Stimulated activated CD4-positive, alpha-beta T cell treated with anti-CD3 and anti-CD28 coated beads, Interleukin-12 subunit alpha, Interleukin-12 subunit beta, amount 100 ng/mL, for 48 hours (primary cell): ENCODE measurements around the gene UBR4.

ENCODE experiments used
- DNase-seq, 3 donors: peaks; one replicate each; pipeline ENCODE4 v3.0.0-alpha.2; 2020; ENCODE audit warnings: low read depth in 2 of 3, low spot score in 1 of 3

The UBR4 gene

GRCh38 chr1:19073311-19074186, 136.5 kb downstream of the UBR4 start:
- no peak for DNase-seq

- DNase-seq = no peak
Observed at GRCh38 chr1:19072285-19072981, 137.6 kb downstream of the UBR4 start.

- no peak for DNase-seq
Observed at GRCh38 chr1:19071674-19072281, 138.3 kb downstream of the UBR4 start.

DNA sequence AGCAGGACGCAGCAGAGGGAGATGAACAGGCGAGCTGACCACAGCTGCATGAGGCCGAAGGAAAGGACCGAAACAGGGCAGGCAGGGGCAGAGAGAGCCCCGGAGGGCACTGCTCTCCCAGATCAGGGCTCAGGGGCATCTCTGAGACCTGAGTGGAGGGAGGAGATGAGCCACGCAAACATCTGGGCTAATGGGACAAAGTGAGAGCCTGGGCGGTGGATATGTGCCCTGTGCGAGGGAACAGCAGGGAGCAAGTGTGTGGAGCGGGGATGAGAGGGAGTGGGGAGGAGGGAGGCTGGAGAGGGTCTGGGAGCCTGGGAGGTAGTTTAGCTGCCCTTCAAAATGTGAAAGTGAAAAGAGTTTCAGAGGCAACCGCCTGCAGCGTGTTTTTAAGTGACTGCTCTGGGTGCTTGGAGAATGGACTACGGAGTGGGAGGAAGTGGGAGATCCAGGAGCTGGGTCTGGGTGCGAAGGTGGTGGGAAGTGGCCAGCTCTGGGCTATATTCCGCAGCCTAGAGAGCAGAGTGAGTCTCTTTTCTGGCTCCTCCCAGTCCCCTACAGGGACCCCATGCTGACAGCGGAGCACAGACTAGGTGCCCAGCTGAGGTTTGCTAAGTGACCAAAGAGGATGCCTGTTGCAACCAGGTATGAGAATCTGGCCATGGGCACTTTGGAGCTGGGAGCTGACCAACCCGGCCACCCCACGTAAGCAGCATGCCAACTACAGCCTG, 139.0 kb downstream of the UBR4 start:
- no peak for DNase-seq

GRCh38 chr1:19070197-19070651, 139.8 kb downstream of the UBR4 start:
- no peak for DNase-seq

- no peak for DNase-seq
Observed at GRCh38 chr1:19068639-19069276, 141.3 kb downstream of the UBR4 start.

- DNase-seq = no peak
Observed at GRCh38 chr1:19067912-19068638, 142.0 kb downstream of the UBR4 start.

DNA sequence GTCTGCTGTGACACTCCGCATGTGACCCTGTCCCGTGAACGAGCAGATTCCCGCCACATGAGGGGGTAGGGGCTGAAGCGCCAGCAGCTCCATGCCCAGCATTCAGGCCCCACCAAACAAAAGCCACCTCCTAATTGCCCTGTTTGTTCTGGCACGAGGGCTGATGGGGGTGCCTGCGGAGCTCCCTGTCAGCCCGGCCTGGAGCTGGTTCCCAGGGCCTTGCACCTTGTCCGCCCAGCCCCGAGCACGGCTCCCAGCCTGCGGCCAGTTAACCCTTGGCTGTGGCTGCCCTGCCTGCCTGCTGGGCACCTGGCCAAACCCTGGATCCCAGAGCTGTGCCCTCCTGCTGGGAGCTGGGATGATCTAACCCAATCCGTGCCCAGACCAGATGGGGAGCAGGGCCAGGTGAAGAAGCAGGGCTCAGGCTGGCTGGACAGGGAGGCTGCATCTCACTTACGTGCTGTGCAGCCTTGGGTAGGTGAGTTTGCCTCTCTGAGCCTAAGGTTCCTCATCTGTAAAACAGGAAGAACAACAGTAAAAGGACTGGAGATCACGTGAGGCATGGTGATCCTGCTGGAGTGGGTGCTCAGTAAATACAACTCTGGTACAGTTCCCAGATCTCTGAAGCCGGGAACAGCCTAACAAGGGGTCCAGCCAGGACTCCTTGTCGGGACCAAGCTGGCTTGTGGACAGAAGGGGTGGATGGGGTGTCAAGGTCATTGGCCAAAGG, 142.7 kb downstream of the UBR4 start:
- DNase-seq = no peak

DNA sequence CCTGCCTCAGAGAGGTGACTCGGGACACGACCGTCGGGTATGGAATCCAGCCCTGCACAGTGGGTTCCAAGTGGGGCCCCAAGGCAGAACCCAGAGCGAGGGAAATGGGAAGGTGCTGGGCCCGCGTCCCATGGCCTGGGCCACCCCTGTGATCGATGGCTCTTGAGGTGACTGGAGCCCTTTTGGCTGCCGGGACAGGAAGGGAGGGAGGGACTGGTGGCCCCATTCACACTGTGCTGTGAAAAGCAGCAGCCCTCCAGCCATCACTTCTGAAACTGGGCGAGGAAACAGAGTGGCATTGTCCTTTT, 143.2 kb downstream of the UBR4 start:
- DNase-seq = no peak

GRCh38 chr1:19066248-19066873, 143.7 kb downstream of the UBR4 start:
- DNase-seq = no peak

DNA sequence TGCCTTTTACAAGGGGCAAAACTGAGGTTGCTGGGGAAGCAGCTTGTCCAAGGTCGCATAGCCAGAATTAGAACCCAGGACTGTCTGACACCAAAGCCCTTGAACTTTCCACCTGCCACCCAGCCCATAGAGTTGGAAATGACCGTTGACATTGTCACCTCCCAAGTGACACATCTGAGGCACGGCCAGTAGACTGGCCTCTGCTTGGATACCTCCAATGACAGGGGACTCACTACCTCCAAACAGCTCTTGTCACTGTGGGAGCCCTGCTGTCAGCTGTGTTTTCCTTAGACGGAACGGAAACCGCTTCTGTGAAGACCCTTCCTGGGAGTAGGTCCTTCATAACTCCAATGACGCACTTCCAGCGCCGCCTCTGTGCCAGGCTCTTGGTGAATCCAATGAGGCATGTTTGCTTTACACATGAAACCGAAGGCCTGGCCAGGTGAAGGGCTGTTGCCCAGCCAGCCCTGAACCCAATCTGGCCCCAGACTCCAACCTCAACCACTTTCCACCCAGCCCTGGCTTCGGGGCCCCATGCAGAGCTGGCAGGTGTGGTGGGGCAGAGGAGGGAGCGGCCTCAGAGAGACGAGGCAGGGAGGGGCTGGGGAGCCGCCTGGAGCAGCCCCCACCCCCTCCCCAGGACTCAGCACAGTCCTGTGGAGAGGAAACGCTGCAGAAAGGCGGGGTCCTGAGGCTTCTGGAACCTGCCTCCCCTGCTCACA, 144.4 kb downstream of the UBR4 start:
- no peak for DNase-seq

- no peak for DNase-seq
Observed at GRCh38 chr1:19064906-19065450, 145.1 kb downstream of the UBR4 start.

DNA sequence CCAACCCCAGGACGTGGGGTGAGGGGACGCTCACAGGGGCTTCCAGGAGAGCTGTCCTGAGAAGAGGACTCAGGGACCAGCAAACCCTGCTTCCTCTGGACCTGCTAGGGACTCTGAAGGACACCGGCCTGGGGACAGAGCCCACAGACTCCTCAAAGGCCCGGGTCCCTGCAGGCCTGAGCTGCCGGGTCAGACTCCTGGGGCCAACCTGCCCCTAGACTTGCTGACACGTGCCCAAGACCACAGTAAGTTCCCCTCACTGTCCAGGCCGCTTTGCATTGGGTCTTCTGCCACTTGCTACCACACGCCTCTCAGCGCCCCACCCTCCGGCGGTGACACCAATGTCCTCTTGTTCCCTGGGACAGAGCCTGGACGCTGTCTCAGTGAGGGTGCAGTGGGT, 146.9 kb downstream of the UBR4 start:
- no peak for DNase-seq

GRCh38 chr1:19062258-19063029, 147.6 kb downstream of the UBR4 start:
- no peak for DNase-seq

DNA sequence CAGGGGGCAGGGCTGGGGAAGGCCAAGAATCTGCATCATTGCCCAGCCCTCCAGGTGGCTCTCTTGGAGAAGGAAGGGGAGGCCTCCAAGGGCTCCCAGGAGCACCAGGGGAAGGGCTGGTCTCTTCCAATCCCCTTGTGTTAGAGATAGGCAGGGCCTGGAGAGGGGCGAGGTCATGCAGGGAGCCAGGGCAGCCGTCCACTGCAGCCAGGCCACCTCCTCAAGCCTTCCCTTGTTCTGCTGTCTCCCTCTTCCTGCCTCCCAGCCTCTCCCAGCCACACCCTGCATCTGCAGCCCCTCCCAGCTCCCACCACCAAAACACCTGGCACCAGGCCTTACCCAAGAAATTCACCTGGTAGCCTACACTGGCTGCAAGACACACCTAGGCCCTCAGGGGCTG, 148.3 kb downstream of the UBR4 start:
- no peak for DNase-seq

- no peak for DNase-seq
Observed at GRCh38 chr1:19061343-19061742, 148.7 kb downstream of the UBR4 start.

DNA sequence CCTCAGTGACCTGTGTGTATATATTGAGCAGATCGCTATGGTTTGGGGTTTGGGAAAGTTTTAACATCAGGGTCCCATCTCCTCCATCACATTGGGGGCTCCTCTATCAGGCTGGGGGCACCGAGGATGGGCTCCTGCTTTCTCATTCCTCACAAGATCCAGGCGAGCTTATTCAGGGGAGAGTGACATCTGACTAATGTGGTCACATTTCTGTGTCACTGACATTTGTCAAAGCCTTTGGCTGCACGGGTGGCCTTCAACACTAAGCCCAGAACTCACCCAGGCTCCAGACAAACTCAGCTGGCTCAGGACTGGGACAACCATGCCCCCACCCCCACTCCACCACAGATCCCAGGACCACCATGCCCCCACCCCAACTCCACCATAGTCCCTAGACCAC, 150.3 kb downstream of the UBR4 start:
- no peak for DNase-seq

GRCh38 chr1:19058476-19058797, 151.6 kb downstream of the UBR4 start:
- no peak for DNase-seq
